Testis (tissue), 2 donors: Measurements from ENCODE around the gene THBD.

ENCODE experiments used
- POLR2A ChIP-seq: fragments of 450-650 bp; IDR thresholded peaks from one replicate; pipeline ENCODE4 v1.6.1; 2017; ENCODE audit warnings: antibody characterized with exemption, mild to moderate bottlenecking, moderate library complexity
- TF ChIP-seq, protein P1 (sequence below), 3 experiments: fragments of 450-650 bp in 2 of 3; fragments of 200-600 bp in 1 of 3; sonication (generic) in 1 of 3; IDR thresholded peaks; one replicate each; pipeline ENCODE4 v1.5.1; 2016 to 2019; ENCODE audit warnings: antibody characterized with exemption in 3 of 3, mild to moderate bottlenecking in 2 of 3, moderate library complexity in 1 of 3

DNA sequence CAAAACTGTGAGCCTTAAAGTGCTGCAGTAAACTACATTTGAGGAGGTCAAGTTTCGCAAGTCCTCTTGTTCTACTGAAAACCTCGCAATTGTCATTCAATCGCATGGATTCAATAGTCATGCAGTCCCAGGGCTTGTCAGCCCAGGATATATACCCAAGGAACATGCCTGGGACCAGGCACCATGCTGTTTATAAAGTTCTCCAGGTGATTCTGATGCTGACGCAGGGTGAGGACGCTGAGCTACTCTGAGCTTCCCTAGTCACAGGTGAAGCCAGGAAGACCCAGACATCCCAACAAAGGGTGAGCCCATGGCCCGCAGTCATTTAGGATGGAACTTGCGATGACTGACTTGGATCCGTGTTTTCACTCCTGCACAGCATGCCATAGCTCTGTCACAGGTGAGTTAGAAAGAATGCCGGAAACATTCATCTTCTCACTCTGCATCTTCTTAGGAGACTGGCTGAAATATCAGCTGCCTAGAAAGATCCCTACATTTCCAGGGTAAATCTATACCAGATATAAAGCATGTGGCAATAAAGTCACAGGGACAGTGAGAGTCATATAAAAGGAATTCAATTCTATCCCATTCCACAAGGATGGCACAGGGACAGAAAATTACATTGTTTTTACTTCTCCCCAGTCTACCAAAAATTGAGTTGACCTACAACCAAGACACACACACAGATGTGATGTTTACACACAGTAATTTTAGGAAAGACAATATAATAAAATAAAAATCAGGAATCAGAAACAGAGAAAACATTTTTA is 41.4 kb downstream of the THBD start:
- TF ChIP-seq, protein P1, sequence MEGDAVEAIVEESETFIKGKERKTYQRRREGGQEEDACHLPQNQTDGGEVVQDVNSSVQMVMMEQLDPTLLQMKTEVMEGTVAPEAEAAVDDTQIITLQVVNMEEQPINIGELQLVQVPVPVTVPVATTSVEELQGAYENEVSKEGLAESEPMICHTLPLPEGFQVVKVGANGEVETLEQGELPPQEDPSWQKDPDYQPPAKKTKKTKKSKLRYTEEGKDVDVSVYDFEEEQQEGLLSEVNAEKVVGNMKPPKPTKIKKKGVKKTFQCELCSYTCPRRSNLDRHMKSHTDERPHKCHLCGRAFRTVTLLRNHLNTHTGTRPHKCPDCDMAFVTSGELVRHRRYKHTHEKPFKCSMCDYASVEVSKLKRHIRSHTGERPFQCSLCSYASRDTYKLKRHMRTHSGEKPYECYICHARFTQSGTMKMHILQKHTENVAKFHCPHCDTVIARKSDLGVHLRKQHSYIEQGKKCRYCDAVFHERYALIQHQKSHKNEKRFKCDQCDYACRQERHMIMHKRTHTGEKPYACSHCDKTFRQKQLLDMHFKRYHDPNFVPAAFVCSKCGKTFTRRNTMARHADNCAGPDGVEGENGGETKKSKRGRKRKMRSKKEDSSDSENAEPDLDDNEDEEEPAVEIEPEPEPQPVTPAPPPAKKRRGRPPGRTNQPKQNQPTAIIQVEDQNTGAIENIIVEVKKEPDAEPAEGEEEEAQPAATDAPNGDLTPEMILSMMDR (IDR thresholded peaks at IDR 0.05): no peak
- no peak for TF ChIP-seq POLR2A
